Fibroblast of lung (primary cell): ENCODE data around the gene RSAD1.

ENCODE experiments used
- EZH2 ChIP-seq: IDR thresholded peaks from 2 replicates; pipeline ENCODE4 v1.5.1; 2012; ENCODE audit warnings: low read length, control low read depth, mild to moderate bottlenecking; ENCODE audit errors: missing control alignments
- TF ChIP-seq, protein P1 (sequence below), 2 donors: IDR thresholded peaks in 1 of 2; conservative IDR thresholded peaks in 1 of 2; 1 replicate in 1 of 2; 2 replicates in 1 of 2; pipeline ENCODE4 v1.5.1; 2011 to 2012; ENCODE audit warnings: low read length in 2 of 2, control low read depth in 1 of 2, inconsistent platforms in 1 of 2, low read depth in 1 of 2, mild to moderate bottlenecking in 1 of 2

DNA sequence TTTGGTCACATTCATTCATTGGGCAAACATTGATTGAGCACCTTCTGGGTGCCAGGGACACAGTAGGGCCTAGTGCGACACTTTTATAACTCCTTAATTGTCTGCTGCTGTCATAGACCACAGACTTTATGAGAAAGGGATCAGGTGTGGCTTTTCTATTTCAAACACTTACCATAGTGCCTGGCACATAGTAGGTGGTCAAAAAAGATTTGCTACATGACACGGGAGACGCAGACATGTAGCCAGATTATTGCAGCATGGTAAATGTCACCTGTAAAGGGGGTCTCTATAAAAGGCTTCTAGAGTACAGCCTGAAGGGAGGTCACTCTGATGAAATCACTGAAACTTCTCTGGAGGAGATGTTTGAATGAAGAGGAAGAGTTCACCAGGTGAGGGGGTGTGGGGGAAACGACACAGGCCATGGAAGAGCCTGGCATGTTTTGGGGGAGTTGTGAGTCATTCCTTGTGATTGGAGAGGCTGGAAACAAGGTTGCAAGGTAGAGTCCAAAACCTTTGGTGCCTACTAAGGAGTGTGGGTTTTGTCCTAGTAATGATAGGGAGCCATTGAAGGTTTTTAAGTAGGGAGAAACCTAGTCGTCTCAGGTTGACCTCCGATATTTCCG lies 1.6 kb downstream of the RSAD1 start:
- no peak for TF ChIP-seq EZH2
- TF ChIP-seq, protein P1, sequence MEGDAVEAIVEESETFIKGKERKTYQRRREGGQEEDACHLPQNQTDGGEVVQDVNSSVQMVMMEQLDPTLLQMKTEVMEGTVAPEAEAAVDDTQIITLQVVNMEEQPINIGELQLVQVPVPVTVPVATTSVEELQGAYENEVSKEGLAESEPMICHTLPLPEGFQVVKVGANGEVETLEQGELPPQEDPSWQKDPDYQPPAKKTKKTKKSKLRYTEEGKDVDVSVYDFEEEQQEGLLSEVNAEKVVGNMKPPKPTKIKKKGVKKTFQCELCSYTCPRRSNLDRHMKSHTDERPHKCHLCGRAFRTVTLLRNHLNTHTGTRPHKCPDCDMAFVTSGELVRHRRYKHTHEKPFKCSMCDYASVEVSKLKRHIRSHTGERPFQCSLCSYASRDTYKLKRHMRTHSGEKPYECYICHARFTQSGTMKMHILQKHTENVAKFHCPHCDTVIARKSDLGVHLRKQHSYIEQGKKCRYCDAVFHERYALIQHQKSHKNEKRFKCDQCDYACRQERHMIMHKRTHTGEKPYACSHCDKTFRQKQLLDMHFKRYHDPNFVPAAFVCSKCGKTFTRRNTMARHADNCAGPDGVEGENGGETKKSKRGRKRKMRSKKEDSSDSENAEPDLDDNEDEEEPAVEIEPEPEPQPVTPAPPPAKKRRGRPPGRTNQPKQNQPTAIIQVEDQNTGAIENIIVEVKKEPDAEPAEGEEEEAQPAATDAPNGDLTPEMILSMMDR (conservative IDR thresholded peaks at IDR 0.05 in 1 of 2, IDR thresholded peaks at IDR 0.05 in 1 of 2; ENCODE audit: low read depth in 1 of 2, low read length in 2 of 2), result no peak
